H9 (cell line): ENCODE results near the gene CAMTA1. TPM values are rescaled to one million over a fixed set of nuclear protein-coding genes. Genes with fewer than 3 reads are reported as not detected.

ENCODE experiments used
- DNase-seq: peaks from one replicate; pipeline ENCODE4 v3.0.0-alpha.2; 2017
- H2AFZ ChIP-seq: one replicate; pipeline ENCODE4 v1.6.1; 2013; ENCODE audit warnings: mild to moderate bottlenecking, low read length, control low read depth, moderate library complexity
- H2AK5ac ChIP-seq: 2 replicates; pipeline ENCODE4 v1.6.1; 2013; ENCODE audit warnings: low read length, control low read depth, mixed read lengths; ENCODE audit not compliant: insufficient read length
- H2BK120ac ChIP-seq: one replicate; pipeline ENCODE4 v1.6.1; 2013; ENCODE audit warnings: low read depth, mild to moderate bottlenecking, low read length, control low read depth, inconsistent platforms; ENCODE audit not compliant: poor library complexity, severe bottlenecking
- H2BK12ac ChIP-seq: 2 replicates; pipeline ENCODE4 v1.6.1; 2013; ENCODE audit warnings: low read length, control low read depth, mixed read lengths, low read depth; ENCODE audit not compliant: insufficient read length
- H2BK15ac ChIP-seq: 2 replicates; pipeline ENCODE4 v1.6.1; 2013; ENCODE audit warnings: low read depth, low read length, control low read depth
- H2BK20ac ChIP-seq: one replicate; pipeline ENCODE4 v1.6.1; 2013; ENCODE audit warnings: low read depth, mild to moderate bottlenecking, low read length, control low read depth, inconsistent platforms; ENCODE audit not compliant: poor library complexity, severe bottlenecking
- H2BK5ac ChIP-seq: 2 replicates; pipeline ENCODE4 v1.6.1; 2013; ENCODE audit warnings: low read length, control low read depth, mixed read lengths; ENCODE audit not compliant: insufficient read length
- H3K14ac ChIP-seq: 2 replicates; pipeline ENCODE4 v1.6.1; 2013; ENCODE audit warnings: low read length, control low read depth; ENCODE audit not compliant: insufficient read depth
- H3K18ac ChIP-seq: 2 replicates; pipeline ENCODE4 v1.6.1; 2013; ENCODE audit warnings: low read depth, mild to moderate bottlenecking, mixed read lengths, low read length, control low read depth; ENCODE audit not compliant: insufficient read length
- H3K23ac ChIP-seq: 2 replicates; pipeline ENCODE4 v1.6.1; 2013; ENCODE audit warnings: low read length, control low read depth, mixed read lengths, low read depth; ENCODE audit not compliant: insufficient read length
- H3K23me2 ChIP-seq: 2 replicates; pipeline ENCODE4 v1.6.1; 2013; ENCODE audit warnings: low read depth, mild to moderate bottlenecking, mixed read lengths, low read length, control low read depth; ENCODE audit not compliant: insufficient read length, poor library complexity, severe bottlenecking
- H3K27ac ChIP-seq: 2 replicates; pipeline ENCODE4 v1.5.1; 2013; ENCODE audit warnings: low read length, control low read depth, mixed read lengths, low read depth; ENCODE audit not compliant: insufficient read length
- H3K27me3 ChIP-seq: 2 replicates; pipeline ENCODE4 v1.6.1; 2013; ENCODE audit warnings: low read length, control low read depth, inconsistent platforms; ENCODE audit not compliant: insufficient read depth
- H3K4ac ChIP-seq: 2 replicates; pipeline ENCODE4 v1.6.1; 2013; ENCODE audit warnings: low read depth, mild to moderate bottlenecking, control low read depth, inconsistent platforms, low read length, moderate library complexity
- H3K4me1 ChIP-seq: 2 replicates; pipeline ENCODE4 v1.6.1; 2013; ENCODE audit warnings: low read length, control low read depth, inconsistent platforms; ENCODE audit not compliant: insufficient read depth
- H3K4me2 ChIP-seq: 2 replicates; pipeline ENCODE4 v1.6.1; 2013; ENCODE audit warnings: low read length, control low read depth, mixed read lengths; ENCODE audit not compliant: insufficient read length, insufficient read depth
- H3K56ac ChIP-seq: 2 replicates; pipeline ENCODE4 v1.6.1; 2013; ENCODE audit warnings: low read depth, mild to moderate bottlenecking, mixed read lengths, low read length, control low read depth; ENCODE audit not compliant: insufficient read length
- H3K79me1 ChIP-seq: 2 replicates; pipeline ENCODE4 v1.6.1; 2013; ENCODE audit warnings: low read depth, mild to moderate bottlenecking, moderate library complexity, low read length, control low read depth, inconsistent platforms; ENCODE audit not compliant: insufficient read depth, poor library complexity, severe bottlenecking
- H3K79me2 ChIP-seq: 2 replicates; pipeline ENCODE4 v1.6.1; 2013; ENCODE audit warnings: low read length, control low read depth, inconsistent platforms; ENCODE audit not compliant: insufficient read depth
- H3K9ac ChIP-seq: 2 replicates; pipeline ENCODE4 v1.6.1; 2013; ENCODE audit warnings: low read length, control low read depth, mixed read lengths; ENCODE audit not compliant: insufficient read length; ENCODE audit errors: extremely low read depth
- H3K9me3 ChIP-seq: one replicate; pipeline ENCODE4 v1.6.1; 2013; ENCODE audit warnings: low read depth, low read length, inconsistent platforms; ENCODE audit not compliant: control insufficient read depth
- H3T11ph ChIP-seq: one replicate; pipeline ENCODE4 v1.6.1; 2013; ENCODE audit warnings: mild to moderate bottlenecking, low read length, control low read depth, inconsistent platforms
- H4K20me1 ChIP-seq: one replicate; pipeline ENCODE4 v1.6.1; 2013; ENCODE audit not compliant: control insufficient read depth, insufficient read length, insufficient read depth
- H4K5ac ChIP-seq: 2 replicates; pipeline ENCODE4 v1.6.1; 2013; ENCODE audit warnings: low read depth, mild to moderate bottlenecking, mixed read lengths, low read length, control low read depth; ENCODE audit not compliant: insufficient read length
- H4K8ac ChIP-seq: replicated peaks from 2 replicates; pipeline ENCODE4 v1.6.1; 2013; ENCODE audit warnings: low read length, control low read depth, mixed read lengths, low read depth; ENCODE audit not compliant: insufficient read length
- H4K91ac ChIP-seq: 2 replicates; pipeline ENCODE4 v1.6.1; 2013; ENCODE audit warnings: low read depth, mild to moderate bottlenecking, moderate library complexity, mixed read lengths, low read length, control low read depth; ENCODE audit not compliant: insufficient read length
- H3K27ac Mint-ChIP-seq, 3 experiments: 2 replicates in 2 of 3; 3 replicates in 1 of 3; pipeline ENCODE4 v1.8.0; 2020 to 2021; ENCODE audit warnings: mixed read lengths in 3 of 3, mild to moderate bottlenecking in 1 of 3, moderate library complexity in 1 of 3
- H3K27me3 Mint-ChIP-seq: 2 replicates; pipeline ENCODE4 v1.8.0; 2021; ENCODE audit warnings: low read depth, mild to moderate bottlenecking, moderate library complexity, mixed read lengths
- H3K36me3 Mint-ChIP-seq, 3 experiments: 2 replicates in 2 of 3; 3 replicates in 1 of 3; pipeline ENCODE4 v1.8.0; 2020 to 2021; ENCODE audit warnings: low read depth in 3 of 3, mixed read lengths in 3 of 3; ENCODE audit not compliant: insufficient read depth in 1 of 3
- H3K4me1 Mint-ChIP-seq, 2 experiments: 2 replicates each; pipeline ENCODE4 v1.8.0; 2020; ENCODE audit warnings: mixed read lengths in 2 of 2
- H3K4me3 Mint-ChIP-seq, 2 experiments: 2 replicates in 1 of 2; 3 replicates in 1 of 2; pipeline ENCODE4 v1.8.0; 2020 to 2021; ENCODE audit warnings: mild to moderate bottlenecking in 2 of 2, mixed read lengths in 2 of 2, moderate library complexity in 1 of 2
- H3K9me3 Mint-ChIP-seq, 2 experiments: 2 replicates in 1 of 2; 3 replicates in 1 of 2; pipeline ENCODE4 v1.8.0; 2020; ENCODE audit warnings: mild to moderate bottlenecking in 2 of 2, mixed read lengths in 2 of 2, moderate library complexity in 1 of 2
- WGBS: extraction: QIAGEN DNeasy Blood & Tissue Kit; methylation state at CpG from one replicate; pipeline ENCODE4 v1.1.7; 2013; ENCODE audit warnings: missing lambda C conversion rate, low lambda C conversion rate, mixed read lengths; ENCODE audit not compliant: insufficient read length; ENCODE audit errors: extremely low coverage; 5-methylcytosine and 5-hydroxymethylcytosine counted together
- total RNA-seq: library from RNA; stranded (reverse); gene quantifications from 2 replicates; pipeline ENCODE4 v1.2.1, GENCODE V29; 2021
- TF ChIP-seq, protein P1 (sequence below): fragments of 200-600 bp; sonication (generic); conservative IDR thresholded peaks from 3 replicates; pipeline ENCODE4 v1.8.0; 2021; ENCODE audit warnings: antibody characterized with exemption, mild to moderate bottlenecking

The CAMTA1 gene
- total RNA-seq, 1 experiment from 2014 or later, result 115 TPM

DNA sequence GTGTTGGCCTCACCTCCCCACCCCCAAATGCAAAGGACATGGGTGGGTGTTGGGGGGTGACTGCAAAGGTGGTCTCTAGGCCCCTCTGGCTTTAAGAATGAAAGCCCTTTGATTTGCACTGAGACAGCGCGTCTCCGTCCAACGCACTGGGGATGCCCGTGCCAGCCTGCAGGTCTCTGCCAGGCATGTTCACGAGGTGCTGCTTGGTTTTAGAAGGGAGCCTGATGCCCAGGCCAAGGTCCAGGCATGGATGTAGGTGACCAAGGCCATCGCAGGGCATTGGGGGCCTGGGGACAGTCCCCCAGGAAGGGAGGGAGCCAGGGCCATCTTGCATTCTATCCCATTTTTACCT, 622.3 kb downstream of the CAMTA1 start:
- Mint-ChIP-seq H3K4me3 (no peak overlapping the region), H3K36me3 (no peaks in the 10 kb centered on the region), H3K4me1 (peaks cover 18 to 24% of the 10 kb centered on the region in 2 experiments), H3K27me3 (peaks cover 2% of the 10 kb centered on the region; the same call in 1 of the 2 replicates), H3K27ac (peak overlapping the region in 1 of 3 experiments; percentile 35; a peak in 1 of 7 replicates), H3K9me3 (no peaks in the 10 kb centered on the region; a peak in 1 of 5 replicates)
- H3T11ph ChIP-seq, result no peak overlapping the region
- no peaks in the 10 kb centered on the region for H3K27me3 ChIP-seq
- H3K23me2 ChIP-seq, result no peaks in the 10 kb centered on the region
- no peak overlapping the region for H2BK120ac ChIP-seq
- peak; percentile 18 for DNase-seq
- no peak overlapping the region for H4K91ac ChIP-seq
- H3K79me2 ChIP-seq, result no peaks in the 10 kb centered on the region
- no peak overlapping the region for H3K4ac ChIP-seq
- H3K9ac ChIP-seq, result no peak overlapping the region
- H3K27ac ChIP-seq, result no peak overlapping the region
- no peak overlapping the region for H2BK12ac ChIP-seq
- H2BK5ac ChIP-seq, result no peak overlapping the region
- no peak overlapping the region for H2BK20ac ChIP-seq
- H3K79me1 ChIP-seq, result no peaks in the 10 kb centered on the region
- peaks cover 2% of the 10 kb centered on the region; the same call in 1 of the 2 replicates for H3K4me1 ChIP-seq
- H3K56ac ChIP-seq, result no peak overlapping the region
- no CpG with 5 or more reads among the region's 7 CpGs for WGBS
- no peak overlapping the region for H2BK15ac ChIP-seq
- H3K14ac ChIP-seq, result no peak overlapping the region
- TF ChIP-seq, protein P1, sequence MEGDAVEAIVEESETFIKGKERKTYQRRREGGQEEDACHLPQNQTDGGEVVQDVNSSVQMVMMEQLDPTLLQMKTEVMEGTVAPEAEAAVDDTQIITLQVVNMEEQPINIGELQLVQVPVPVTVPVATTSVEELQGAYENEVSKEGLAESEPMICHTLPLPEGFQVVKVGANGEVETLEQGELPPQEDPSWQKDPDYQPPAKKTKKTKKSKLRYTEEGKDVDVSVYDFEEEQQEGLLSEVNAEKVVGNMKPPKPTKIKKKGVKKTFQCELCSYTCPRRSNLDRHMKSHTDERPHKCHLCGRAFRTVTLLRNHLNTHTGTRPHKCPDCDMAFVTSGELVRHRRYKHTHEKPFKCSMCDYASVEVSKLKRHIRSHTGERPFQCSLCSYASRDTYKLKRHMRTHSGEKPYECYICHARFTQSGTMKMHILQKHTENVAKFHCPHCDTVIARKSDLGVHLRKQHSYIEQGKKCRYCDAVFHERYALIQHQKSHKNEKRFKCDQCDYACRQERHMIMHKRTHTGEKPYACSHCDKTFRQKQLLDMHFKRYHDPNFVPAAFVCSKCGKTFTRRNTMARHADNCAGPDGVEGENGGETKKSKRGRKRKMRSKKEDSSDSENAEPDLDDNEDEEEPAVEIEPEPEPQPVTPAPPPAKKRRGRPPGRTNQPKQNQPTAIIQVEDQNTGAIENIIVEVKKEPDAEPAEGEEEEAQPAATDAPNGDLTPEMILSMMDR, result no peak
- no peak overlapping the region for H4K5ac ChIP-seq
- H4K8ac ChIP-seq, result no peak overlapping the region
- no peaks in the 10 kb centered on the region for H4K20me1 ChIP-seq
- no peaks in the 10 kb centered on the region for H3K9me3 ChIP-seq
- H2AFZ ChIP-seq, result no peak overlapping the region
- H3K23ac ChIP-seq, result no peak overlapping the region
- no peak overlapping the region for H3K18ac ChIP-seq
- H3K4me2 ChIP-seq, result no peak overlapping the region
- H2AK5ac ChIP-seq, result no peak overlapping the region
